ENCODE measurements around the gene OR2T29.
"Not testable (repeated sequence)": the region's sequence is repeated elsewhere in the genome, so short reads cannot be mapped to it uniquely, and the experiment has no call there.

Gene OR2T29, protein sequence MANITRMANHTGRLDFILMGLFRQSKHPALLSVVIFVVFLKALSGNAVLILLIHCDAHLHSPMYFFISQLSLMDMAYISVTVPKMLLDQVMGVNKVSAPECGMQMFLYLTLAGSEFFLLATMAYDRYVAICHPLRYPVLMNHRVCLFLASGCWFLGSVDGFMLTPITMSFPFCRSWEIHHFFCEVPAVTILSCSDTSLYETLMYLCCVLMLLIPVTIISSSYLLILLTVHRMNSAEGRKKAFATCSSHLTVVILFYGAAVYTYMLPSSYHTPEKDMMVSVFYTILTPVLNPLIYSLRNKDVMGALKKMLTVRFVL

DNA sequence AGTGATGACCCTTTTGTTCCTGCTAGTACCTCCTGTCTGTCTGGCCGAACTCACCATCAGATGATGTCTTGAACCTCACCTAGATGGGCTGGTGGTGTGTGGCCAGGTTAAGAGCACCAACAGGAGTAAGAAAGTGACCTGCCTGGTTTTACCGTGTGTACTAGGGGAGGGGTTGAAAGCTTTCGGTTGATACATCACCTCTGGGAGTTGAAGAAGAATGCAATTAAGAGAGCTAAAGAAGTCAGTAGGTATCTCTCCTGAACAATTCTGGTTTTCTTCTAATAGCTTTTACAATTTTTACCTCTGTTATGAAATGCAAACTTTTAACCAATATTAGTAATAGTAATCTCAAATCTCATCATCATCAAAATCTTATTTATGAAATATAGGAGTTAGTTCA lies at the start of gene OR2T29:
OR2T29 (minus strand) TSS at position 101 of the 400 bp plus-strand sequence. CDS start 3,281 bp downstream, outside the sequence.
- not testable (repeated sequence) for DNase-seq (ENCODE audit: low read depth, low spot score)

DNA sequence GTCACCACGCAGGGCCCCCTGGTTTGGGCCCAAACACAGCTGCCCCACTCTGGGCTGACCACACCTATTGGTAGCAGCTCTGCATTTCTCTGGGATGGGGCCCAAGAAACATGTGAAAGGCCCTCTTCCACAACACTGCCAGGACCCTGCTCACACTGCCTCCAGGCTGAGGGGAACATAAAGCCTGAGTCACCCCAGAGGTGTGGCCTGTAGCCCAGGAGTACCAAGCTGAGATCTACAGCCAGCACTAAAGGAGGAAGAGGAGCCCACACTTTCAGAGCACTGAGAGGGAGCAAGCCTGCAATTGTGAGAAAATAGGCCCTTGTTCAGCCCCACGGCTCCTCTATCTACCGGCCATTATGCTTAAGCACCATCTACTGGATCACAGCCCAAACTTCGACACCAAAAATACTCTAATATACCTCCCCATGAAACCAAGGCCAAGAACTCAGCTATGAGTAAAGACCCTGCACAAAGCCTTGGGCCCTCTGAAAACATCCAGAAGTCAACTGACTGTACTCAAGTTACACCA lies 49.4 kb upstream of the OR2T29 start:
- DNase-seq (ENCODE audit: low read depth, low spot score), result no peak

GRCh38 chr1:248610301-248610700 lies 47.7 kb upstream of the OR2T29 start:
- no peak for DNase-seq (ENCODE audit: low read depth, low spot score)

- no peak for DNase-seq (ENCODE audit: low read depth, low spot score)
Observed at GRCh38 chr1:248599396-248599795, 36.8 kb upstream of the OR2T29 start.

DNA sequence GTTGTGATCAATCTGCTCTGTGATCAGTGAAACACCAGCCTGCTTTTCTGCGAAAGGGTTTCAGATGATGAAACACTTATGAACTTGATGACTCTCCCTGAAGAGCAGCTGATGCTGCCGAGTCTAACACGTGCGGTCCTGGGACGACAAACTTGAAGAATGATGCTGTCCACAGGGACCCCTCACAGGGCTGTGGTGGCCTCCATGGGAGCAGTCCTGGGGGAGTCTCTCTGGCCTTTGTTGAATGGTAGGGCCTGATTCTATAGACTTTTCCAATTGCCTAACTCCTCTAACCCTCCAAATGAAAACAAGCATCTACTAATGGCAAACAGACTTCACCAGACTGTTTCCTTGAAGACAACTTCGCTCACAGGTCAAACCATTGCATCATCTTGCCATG lies 35.0 kb upstream of the OR2T29 start, which contains the start of gene OR2T10:
OR2T10 (minus strand) TSS at position 112 of the 400 bp plus-strand sequence. CDS start 3,932 bp downstream, outside the sequence.
- DNase-seq (ENCODE audit: low read depth, low spot score), result no peak

DNA sequence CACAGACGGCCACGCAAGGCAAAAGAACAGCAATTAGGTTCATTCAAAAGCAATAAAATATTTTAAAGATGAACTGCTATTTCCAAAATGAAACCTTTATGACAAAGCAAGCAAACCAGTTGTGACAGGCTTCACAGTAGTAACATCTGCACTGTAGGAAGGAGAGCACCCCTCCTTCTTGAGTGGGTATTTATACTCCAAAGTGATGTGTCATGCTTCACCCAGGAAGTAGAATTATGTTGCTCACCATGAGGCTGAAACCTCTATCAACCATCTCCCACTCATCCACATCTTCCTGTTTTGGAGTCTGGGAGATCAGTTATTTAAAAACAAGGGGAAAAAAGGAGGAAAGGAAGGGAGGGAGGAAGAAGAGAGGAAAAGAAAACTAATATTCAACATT lies 34.0 kb upstream of the OR2T29 start:
- DNase-seq (ENCODE audit: low read depth, low spot score), result no peak

- no peak for DNase-seq (ENCODE audit: low read depth, low spot score)
Observed at GRCh38 chr1:248593226-248593625, 30.7 kb upstream of the OR2T29 start.

GRCh38 chr1:248592655-248593054 lies 30.1 kb upstream of the OR2T29 start:
- DNase-seq (ENCODE audit: low read depth, low spot score), result no peak

GRCh38 chr1:248590055-248590454 lies 27.5 kb upstream of the OR2T29 start:
- DNase-seq (ENCODE audit: low read depth, low spot score), result no peak

- DNase-seq (ENCODE audit: low read depth, low spot score), result no peak
Observed at GRCh38 chr1:248589334-248589733, 26.8 kb upstream of the OR2T29 start.

DNA sequence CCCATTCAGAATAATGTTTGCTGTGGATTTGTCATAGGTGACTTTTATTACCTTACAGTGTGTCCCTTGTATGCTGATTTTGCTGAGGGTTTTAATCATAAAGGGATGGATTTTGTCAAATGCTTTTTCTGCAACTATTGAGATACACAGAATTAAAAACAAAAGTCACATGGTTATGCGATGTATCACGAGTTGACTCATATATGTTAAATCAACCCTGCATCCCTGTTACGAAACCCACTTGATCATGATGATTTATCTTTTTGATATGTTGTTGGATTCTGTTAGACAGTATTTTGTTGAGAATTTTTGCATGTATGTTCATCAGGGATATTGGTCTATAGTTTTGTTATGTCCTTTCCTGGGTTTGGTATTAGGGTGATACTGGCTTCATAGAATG lies 22.7 kb upstream of the OR2T29 start:
- no peak for DNase-seq (ENCODE audit: low read depth, low spot score)

DNA sequence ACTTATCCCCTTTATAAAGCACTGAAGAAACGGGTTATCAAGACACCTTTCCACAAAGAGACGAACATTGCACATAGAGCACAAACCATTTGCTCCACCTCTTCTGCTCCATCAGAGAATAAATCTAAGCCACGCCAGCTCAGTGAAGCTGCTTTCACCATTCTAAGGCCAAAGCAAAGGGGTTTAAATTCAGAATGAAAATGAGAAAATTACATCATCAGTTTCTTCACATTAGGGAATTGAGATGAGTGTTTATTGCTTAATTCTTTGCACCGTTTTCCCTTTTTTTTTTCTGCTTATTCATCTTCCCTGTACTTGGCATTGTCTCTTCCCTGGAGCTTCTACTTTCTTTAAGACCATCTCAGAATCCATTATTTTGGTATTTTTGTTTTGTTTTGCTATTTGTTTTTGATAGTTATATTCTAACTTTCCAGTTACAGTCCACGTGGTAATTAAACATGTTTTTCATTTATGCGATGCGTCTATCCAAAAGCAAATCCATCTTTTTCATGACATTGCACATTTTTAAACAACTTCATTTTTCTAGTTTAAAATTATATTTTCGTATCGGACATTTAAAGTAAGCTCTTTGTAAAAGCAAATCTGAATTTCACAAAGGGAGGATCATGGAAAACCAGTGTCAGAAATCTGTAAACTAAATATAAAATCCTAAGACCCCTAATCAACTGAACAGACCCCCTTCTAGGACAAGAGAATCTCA lies 13.8 kb upstream of the OR2T29 start:
- no peak for DNase-seq (ENCODE audit: low read depth, low spot score)

GRCh38 chr1:248574657-248575056 lies 12.1 kb upstream of the OR2T29 start, which contains the start of gene OR2T34:
Gene OR2T34, minus strand, starts transcription at chr1:248574757. Its CDS starts 0 bp downstream, at chr1:248574757.
- DNase-seq (ENCODE audit: low read depth, low spot score), result not testable (repeated sequence)

DNA sequence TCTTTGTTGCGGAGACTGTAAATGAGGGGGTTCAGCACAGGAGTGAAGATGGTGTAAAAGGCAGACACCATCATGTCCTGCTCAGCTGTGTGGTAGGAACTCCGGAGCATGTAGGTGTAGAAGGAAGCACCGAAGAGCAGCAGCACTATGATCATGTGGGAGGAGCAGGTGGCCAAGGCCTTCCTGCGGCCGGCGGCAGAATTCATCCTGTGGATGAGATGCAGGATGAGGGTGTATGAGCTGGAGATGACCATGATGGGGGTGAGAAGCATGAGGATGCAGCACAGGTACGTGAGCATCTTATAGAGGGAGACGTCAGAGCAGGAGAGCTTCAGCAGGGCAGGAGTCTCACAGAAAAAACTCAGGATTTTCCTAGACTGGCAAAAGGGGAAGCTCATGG lies 11.3 kb upstream of the OR2T29 start:
- DNase-seq (ENCODE audit: low read depth, low spot score), result not testable (repeated sequence)

- not testable (repeated sequence) for DNase-seq (ENCODE audit: low read depth, low spot score)
Observed at GRCh38 chr1:248572049-248572448, 9.5 kb upstream of the OR2T29 start.

- DNase-seq (ENCODE audit: low read depth, low spot score), result not testable (repeated sequence)
Observed at GRCh38 chr1:248570811-248571210, 8.2 kb upstream of the OR2T29 start.

DNA sequence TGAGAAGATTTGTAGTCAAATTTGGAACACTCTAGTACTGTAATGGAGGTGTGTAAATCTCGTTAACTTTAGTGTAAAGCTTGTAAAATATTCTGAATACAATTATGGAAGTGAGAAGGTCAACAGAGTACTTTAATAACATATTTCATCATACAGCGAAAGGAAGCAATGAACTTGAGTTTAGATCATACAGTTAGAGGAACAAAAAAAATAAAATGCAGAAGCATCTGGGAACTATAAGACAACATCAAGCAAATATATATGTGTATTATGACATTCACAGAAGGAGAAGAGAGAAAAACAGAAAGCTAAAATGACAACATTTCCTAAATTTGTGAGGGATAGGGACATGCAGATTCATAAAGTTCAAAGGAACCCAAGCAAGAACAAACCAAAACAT lies 6.5 kb upstream of the OR2T29 start:
- DNase-seq (ENCODE audit: low read depth, low spot score), result not testable (repeated sequence)

DNA sequence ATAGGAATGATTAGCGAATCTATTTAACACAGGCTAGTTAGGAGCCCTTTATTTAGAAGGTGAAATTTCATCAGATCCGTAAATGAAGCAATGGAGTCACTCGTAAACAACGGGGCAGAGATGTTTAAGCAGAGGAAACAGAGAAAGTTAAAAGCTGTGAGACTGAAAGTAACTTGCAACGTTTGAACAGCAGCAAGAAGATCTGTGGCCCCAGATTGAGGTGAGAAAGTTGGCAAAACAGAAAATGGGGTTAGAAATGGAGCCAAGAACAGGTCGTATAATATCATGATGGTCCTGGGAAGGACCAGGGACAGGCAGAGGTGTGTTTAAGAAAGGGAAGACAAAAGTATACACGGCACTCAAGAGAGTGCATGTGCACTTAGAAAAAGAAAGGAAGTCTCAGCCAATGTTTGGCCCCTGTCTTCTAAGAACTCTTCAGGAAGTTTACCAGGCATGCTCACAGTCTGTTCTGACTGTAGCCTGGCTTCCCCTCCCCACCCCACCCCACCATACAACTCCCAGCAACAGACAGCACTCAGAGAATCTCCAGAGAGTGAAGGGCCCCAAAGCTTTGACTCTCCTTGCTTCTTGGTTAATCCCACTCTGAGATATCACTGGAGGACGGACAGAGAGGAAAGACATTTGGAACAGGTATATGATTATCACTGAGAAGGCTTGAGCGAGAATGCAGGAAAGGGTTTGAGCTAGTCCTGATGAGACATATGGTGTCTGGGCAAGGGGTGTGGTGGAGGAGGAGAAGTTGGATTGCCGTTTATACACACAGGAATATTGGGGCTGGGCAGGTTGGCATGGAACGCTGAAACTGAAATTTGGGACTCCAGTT lies 3.2 kb upstream of the OR2T29 start:
- DNase-seq (ENCODE audit: low read depth, low spot score), result not testable (repeated sequence)

GRCh38 chr1:248551027-248551426 lies 11.5 kb downstream of the OR2T29 start:
- not testable (repeated sequence) for DNase-seq (ENCODE audit: low read depth, low spot score)

DNA sequence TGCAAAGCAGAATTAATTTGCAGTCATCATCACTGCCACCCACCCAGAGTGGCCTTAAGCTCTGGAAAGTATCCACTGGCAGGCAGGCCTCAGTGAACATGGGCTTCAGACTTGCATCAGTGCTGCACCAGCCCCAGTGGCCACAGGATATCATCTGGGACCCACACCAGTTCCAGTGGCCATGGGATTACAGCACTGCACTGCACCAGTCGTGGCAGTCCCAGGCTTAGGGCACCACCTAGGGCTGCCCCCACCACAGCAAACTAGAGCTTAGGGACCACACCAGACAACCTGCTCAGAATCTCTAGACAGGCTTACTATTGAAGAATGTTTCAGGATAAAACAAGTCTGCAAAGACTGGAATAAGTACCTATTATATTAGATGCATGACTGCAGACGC lies 15.2 kb downstream of the OR2T29 start:
- not testable (repeated sequence) for DNase-seq (ENCODE audit: low read depth, low spot score)

DNA sequence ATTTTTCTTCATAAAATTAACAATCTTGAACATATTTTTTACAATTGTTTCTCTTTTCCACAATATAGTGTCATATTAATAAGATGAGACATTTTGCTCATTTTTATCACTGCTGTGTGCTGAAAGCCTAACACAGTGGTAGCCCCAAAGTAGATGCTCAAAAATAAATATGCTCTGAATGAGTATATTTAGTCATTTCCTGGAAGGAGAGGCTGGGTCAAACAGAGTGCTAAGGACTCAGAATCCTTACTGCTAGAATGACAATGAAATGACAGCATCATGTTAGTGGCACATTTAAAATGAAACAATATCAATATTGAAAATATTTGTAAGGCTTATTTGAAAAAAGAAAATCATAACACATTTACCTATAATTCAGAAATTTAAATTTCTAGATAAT lies 25.1 kb downstream of the OR2T29 start:
- not testable (repeated sequence) for DNase-seq (ENCODE audit: low read depth, low spot score)

- DNase-seq (ENCODE audit: low read depth, low spot score), result no peak
Observed at GRCh38 chr1:248521856-248522255, 40.7 kb downstream of the OR2T29 start.

All from astrocyte of the hippocampus (primary cell).